Activated T-helper 2 cell treated with anti-CD3 and anti-CD28 coated beads, Interferon-gamma antibody, Interleukin-2, Interleukin-4, amounts not matched to agents 10 μg/mL and 5 μg/mL and 100 μg/mL, durations not matched to agents 14 hours and 24 hours and 36 hours (primary cell): ENCODE measurements around the gene CD99. TPM values are rescaled to one million over a fixed set of nuclear protein-coding genes. Genes with fewer than 3 reads are reported as not detected.
"Not testable (repeated sequence)": the region's sequence is repeated elsewhere in the genome, so short reads cannot be mapped to it uniquely, and the experiment has no call there.

Source experiments
- DNase-seq: peaks from one replicate; pipeline ENCODE4 v3.0.0; 2021; ENCODE audit warnings: low spot score
- H3K27ac Mint-ChIP-seq: one replicate; pipeline ENCODE4 v1.8.0; 2021; ENCODE audit warnings: mixed read lengths
- H3K27me3 Mint-ChIP-seq: one replicate; pipeline ENCODE4 v1.8.0; 2021; ENCODE audit warnings: low read depth, mixed read lengths
- H3K36me3 Mint-ChIP-seq: one replicate; pipeline ENCODE4 v1.8.0; 2021; ENCODE audit warnings: low read depth, mixed read lengths
- H3K4me1 Mint-ChIP-seq: one replicate; pipeline ENCODE4 v1.8.0; 2021; ENCODE audit warnings: low read depth, mixed read lengths
- H3K4me3 Mint-ChIP-seq: one replicate; pipeline ENCODE4 v1.8.0; 2021; ENCODE audit warnings: low read depth, mild to moderate bottlenecking, moderate library complexity, mixed read lengths
- H3K9me3 Mint-ChIP-seq: one replicate; pipeline ENCODE4 v1.8.0; 2021; ENCODE audit warnings: mixed read lengths
- intact Hi-C: fragments of 100-400 bp; cut with micrococcal nuclease; formaldehyde crosslinking; loops from one replicate; pipeline ENCODE4 v1.15.1; 2023
- total RNA-seq: library from RNA; stranded (reverse); gene quantifications from 2 replicates; pipeline ENCODE4 v1.2.3, GENCODE V29; 2022

The CD99 gene
- total RNA-seq, 1 donor from 2014 or later: 290 TPM

DNA sequence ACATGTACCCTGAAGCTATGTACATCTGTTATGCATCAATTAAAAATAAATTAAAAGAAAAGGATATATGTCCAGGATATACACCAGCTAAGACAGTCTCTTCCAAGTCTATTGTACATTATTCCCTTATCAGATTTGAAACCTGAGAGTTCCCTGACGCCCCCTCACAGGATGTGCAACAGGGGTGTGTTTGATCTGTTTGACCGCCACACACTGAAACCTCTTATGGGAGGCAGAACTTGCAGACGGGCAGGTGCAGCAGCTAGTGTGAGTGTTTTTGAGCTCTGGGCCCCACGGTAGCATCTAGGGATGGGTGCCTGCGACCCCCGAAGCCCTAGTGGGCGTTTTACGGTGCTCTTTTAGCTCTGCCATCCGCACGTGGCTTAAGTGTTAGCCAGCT lies 65.5 kb downstream of the CD99 start:
- Mint-ChIP-seq H3K36me3 (no peaks in the 10 kb centered on the region), H3K4me3 (no peak overlapping the region), H3K27ac (no peak overlapping the region), H3K4me1 (no peaks in the 10 kb centered on the region), H3K27me3 (peaks cover 2% of the 10 kb centered on the region), H3K9me3 (no peaks in the 10 kb centered on the region)
- no peak for DNase-seq
- intact Hi-C loops: no loop called here

DNA sequence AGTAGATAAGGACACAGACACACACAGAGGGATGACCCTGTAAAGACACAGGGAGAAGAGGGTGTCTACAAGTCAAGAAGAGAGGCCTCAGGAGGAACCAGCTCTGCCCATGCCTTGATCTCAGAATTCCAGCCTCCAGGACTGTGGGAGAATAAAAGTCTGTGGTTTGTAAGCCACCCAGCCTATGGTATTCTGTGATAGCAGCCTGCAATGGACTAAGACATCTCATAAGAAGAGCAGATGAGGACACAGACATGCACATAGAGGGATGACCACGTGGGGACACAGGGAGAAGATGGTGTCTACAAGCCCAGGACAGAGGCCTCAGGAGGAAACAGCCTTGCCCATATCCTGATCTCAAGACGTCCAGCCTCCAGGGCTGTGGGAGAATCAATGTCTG lies 70.2 kb downstream of the CD99 start:
- no peak overlapping the region for H3K27ac Mint-ChIP-seq
- intact Hi-C loops: no loop called here

DNA sequence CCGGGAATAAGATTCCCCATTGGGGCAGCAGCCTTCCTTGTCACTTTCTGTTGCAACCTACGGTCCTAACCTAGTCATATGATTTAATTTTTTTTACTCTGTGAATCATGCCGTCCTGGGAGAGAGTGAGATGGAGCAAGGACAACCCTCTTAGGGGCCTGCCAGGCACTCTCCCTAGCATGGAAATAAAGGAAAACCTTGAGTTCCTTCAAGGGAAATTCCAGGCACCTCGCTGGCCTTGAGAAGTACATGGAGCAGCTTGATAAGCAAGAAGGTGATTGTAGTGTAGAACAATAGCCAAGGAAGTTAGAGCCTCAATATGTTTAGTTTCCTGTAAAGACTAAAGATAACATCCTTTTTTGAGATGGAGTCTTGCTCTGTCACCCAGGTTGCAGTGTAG lies 71.6 kb downstream of the CD99 start:
- DNase-seq, H3K27me3 Mint-ChIP-seq, H3K9me3 Mint-ChIP-seq, H3K4me3 Mint-ChIP-seq, H3K36me3 Mint-ChIP-seq, H3K27ac Mint-ChIP-seq, H3K4me1 Mint-ChIP-seq, intact Hi-C loops: not testable (repeated sequence)

More for the DNA sequence above, 70.2 kb downstream of the CD99 start:
- H3K36me3 Mint-ChIP-seq: no peaks in the 10 kb centered on the region
- H3K4me3 Mint-ChIP-seq: no peak overlapping the region
- no peaks in the 10 kb centered on the region for H3K27me3 Mint-ChIP-seq
- no peaks in the 10 kb centered on the region for H3K9me3 Mint-ChIP-seq
- no peak for DNase-seq
- no peaks in the 10 kb centered on the region for H3K4me1 Mint-ChIP-seq

DNA sequence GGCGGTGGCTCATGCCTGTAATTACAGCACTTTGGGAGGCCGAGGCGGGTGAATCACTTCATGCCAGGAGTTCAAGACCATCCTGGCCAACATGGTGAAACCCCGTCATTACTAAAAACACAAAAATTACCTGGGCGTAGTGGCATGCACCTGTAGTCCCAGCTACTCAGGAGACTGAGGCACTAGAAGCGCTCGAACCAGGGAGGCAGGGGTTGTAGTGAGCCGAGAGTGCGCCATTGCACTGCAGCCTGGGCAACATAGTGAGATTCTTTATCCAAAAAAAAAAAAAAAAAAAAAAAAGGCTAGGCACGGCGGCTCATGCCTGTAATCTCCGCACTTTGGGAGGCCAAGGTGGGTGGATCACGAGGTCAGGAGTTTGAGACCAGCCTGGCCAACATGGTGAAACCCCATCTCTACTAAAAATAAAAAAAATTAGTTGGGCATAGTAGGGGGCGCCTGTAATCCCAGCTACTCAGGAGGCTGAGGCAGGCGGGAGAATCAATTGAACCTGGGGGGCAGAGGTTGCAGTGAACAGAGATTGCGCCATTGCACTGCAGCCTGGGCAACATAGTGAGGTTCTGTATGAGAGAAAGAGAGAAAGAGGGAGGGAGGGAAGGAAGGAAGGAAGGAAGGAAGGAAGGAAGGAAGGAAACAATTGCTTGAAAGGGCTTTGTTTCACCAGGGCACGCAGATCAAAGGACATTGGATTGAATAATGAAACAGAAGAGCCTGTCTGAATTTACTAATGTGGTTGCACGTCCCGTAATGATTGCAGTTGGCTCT lies 73.9 kb downstream of the CD99 start:
- H3K4me3 Mint-ChIP-seq, intact Hi-C loops, H3K36me3 Mint-ChIP-seq, H3K4me1 Mint-ChIP-seq, H3K9me3 Mint-ChIP-seq, H3K27me3 Mint-ChIP-seq, DNase-seq, H3K27ac Mint-ChIP-seq: not testable (repeated sequence)

- DNase-seq: no peak
- no peaks in the 10 kb centered on the region for H3K27me3 Mint-ChIP-seq
- no peaks in the 10 kb centered on the region for H3K9me3 Mint-ChIP-seq
- no peaks in the 10 kb centered on the region for H3K36me3 Mint-ChIP-seq
- no peaks in the 10 kb centered on the region for H3K4me1 Mint-ChIP-seq
- no peak overlapping the region for H3K27ac Mint-ChIP-seq
- H3K4me3 Mint-ChIP-seq: no peak overlapping the region
- intact Hi-C loops: no loop called here
Measured at GRCh38 chrX:2765549-2765830, 74.4 kb downstream of the CD99 start.

DNA sequence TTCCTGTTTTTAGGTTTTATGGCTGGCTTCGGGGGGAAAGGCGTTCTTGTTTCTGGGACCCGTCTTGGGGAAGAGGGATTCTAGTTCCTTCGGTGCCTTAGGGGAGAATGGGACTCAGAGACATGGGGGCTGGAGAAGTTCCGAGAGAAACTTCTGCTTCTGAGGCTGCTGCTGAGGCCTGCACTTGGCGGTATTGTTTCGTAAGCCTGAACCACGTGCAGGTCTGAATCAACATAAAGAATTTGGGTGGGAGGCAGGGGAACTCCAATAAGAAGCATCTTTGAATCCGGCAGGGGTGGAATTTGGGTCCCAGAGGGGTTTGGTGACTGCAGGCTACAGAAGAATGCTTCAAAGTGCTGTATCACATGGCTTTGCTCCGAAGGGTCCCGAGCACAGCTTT lies 75.8 kb downstream of the CD99 start:
- Mint-ChIP-seq H3K27me3 (peaks cover 1% of the 10 kb centered on the region), H3K9me3 (no peaks in the 10 kb centered on the region), H3K4me3 (no peak overlapping the region), H3K36me3 (no peaks in the 10 kb centered on the region), H3K4me1 (no peaks in the 10 kb centered on the region), H3K27ac (no peak overlapping the region)
- intact Hi-C loops: no loop called here
- DNase-seq: no peak

DNA sequence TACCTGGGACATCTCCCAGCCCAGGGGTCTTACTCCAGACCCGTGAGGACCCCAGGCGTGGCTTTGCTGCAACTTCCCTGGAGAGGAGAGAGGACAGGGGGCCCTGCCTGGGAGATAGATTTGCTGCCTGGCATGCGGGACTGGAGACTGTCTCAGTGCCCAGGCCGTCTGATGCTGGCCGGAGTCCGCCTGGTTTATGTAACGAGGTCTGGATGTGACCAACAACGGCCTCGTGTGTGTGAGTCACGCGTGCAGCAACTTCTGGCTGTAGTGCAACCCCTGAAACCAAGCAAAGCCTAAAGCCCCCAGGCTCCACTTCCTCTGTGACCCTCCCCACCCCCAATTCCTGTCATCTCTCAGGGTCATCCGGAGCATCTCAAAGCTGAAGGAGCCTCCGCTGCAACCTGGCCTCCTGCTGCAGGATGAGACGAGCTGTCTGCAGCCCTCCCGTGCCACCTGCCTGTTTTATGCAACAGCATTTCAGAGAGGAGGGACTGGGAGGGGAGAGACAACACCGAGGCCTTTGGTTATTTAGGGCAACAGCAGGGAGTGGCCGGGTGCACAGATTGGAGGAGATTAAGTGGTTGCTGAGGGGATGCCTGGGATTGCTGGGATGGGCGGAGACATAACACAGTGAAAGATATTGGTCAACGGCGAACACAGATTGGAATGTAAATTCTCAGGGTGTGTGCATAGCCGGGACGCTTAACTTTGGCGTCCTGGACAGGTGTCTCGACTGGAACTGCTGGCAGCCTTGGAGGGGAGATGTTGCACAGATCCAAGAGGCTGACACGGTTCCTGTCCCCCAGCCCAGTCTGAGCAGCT lies 76.7 kb downstream of the CD99 start:
- no peak overlapping the region for H3K27ac Mint-ChIP-seq
- no peaks in the 10 kb centered on the region for H3K36me3 Mint-ChIP-seq
- no peaks in the 10 kb centered on the region for H3K4me1 Mint-ChIP-seq
- peaks cover 7% of the 10 kb centered on the region for H3K27me3 Mint-ChIP-seq
- intact Hi-C loops: no loop called here
- DNase-seq: no peak
- no peak overlapping the region for H3K4me3 Mint-ChIP-seq
- H3K9me3 Mint-ChIP-seq: no peaks in the 10 kb centered on the region

GRCh38 chrX:2769615-2770014 lies 78.5 kb downstream of the CD99 start:
- peaks cover 7% of the 10 kb centered on the region for H3K27me3 Mint-ChIP-seq
- no peaks in the 10 kb centered on the region for H3K4me1 Mint-ChIP-seq
- H3K9me3 Mint-ChIP-seq: peaks cover 2% of the 10 kb centered on the region
- no peak overlapping the region for H3K4me3 Mint-ChIP-seq
- no peak for DNase-seq
- no peak overlapping the region for H3K27ac Mint-ChIP-seq
- H3K36me3 Mint-ChIP-seq: no peaks in the 10 kb centered on the region
- intact Hi-C loops: no loop called here

GRCh38 chrX:2773166-2774055 lies 82.3 kb downstream of the CD99 start:
- H3K36me3 Mint-ChIP-seq, H3K9me3 Mint-ChIP-seq, H3K27ac Mint-ChIP-seq, DNase-seq, H3K4me1 Mint-ChIP-seq, intact Hi-C loops, H3K4me3 Mint-ChIP-seq: not testable (repeated sequence)
- peaks cover 11% of the 10 kb centered on the region for H3K27me3 Mint-ChIP-seq

- no peaks in the 10 kb centered on the region for H3K4me1 Mint-ChIP-seq
Measured at GRCh38 chrX:2774057-2774456, 83.0 kb downstream of the CD99 start.

GRCh38 chrX:2774776-2775175 lies 83.7 kb downstream of the CD99 start:
- Mint-ChIP-seq H3K27me3 (peaks cover 11% of the 10 kb centered on the region), H3K4me1 (no peaks in the 10 kb centered on the region), H3K4me3 (no peak overlapping the region), H3K36me3 (no peaks in the 10 kb centered on the region), H3K9me3 (peaks cover 7% of the 10 kb centered on the region), H3K27ac (no peak overlapping the region)
- no peak for DNase-seq
- intact Hi-C loops: no loop called here

More at GRCh38 chrX:2774057-2774456, 83.0 kb downstream of the CD99 start:
- Mint-ChIP-seq H3K27ac (no peak overlapping the region), H3K4me3 (no peak overlapping the region), H3K36me3 (no peaks in the 10 kb centered on the region), H3K27me3 (peaks cover 11% of the 10 kb centered on the region), H3K9me3 (peaks cover 7% of the 10 kb centered on the region)
- DNase-seq: no peak
- intact Hi-C loops: no loop called here

DNA sequence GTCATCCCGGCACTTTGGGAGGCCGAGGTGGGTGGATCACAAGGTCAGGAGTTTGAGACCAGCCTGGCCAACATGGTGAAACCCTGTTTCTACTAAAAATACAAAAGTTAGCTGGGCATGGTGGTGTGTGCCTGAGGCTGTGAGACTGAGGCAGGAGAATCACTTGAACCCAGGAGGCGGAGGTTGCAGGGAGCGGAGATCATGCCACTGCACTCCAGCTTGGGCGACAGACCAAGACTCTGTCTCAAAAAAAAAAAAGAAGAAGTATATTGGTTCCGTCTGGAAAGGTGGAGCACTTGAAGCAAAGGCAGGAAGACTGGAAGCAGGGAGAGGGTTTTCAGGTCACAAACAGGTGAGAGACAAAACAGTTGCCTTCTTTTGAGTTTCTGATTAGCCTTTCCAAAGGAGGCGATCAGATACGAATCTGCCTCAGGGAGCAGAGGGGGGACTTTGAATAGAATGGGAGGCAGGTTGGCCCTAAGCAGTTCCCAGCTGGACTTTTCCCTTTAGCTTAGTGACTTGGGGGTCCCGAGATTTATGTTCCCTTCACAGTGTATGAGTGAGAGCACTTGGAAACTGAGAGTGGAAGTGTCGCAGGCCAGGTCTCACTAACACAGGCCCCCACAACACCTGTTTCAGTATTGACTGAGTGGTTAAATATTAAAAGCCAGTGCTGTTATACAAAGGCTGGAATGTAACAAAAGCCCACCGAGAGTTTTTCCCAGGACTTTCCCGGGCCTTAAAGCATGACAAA lies 89.6 kb downstream of the CD99 start:
- DNase-seq, H3K9me3 Mint-ChIP-seq, H3K27me3 Mint-ChIP-seq, H3K36me3 Mint-ChIP-seq, H3K27ac Mint-ChIP-seq, intact Hi-C loops, H3K4me1 Mint-ChIP-seq, H3K4me3 Mint-ChIP-seq: not testable (repeated sequence)
